GM23248 (cell line): Measurements from ENCODE around the gene ARL4C. TPM values are rescaled to one million over a fixed set of nuclear protein-coding genes. Genes with fewer than 3 reads are reported as not detected.

Source experiments
- DNase-seq: peaks from one replicate; pipeline ENCODE4 v3.0.0-alpha.2; 2015
- H2AFZ ChIP-seq: fragments of 200-600 bp; sonication (generic); 2 replicates; pipeline ENCODE4 v1.6.1; 2016; ENCODE audit warnings: antibody characterized with exemption
- H3F3A ChIP-seq: fragments of 200-600 bp; sonication (generic); 2 replicates; pipeline ENCODE4 v1.6.1; 2016; ENCODE audit warnings: mild to moderate bottlenecking, antibody characterized with exemption, mixed run types; ENCODE audit not compliant: insufficient read depth
- H3K27ac ChIP-seq: fragments of 200-600 bp; sonication (generic); 2 replicates; pipeline ENCODE4 v1.5.1; 2016; ENCODE audit warnings: mild to moderate bottlenecking
- H3K27me3 ChIP-seq: fragments of 200-600 bp; sonication (generic); replicated peaks from 2 replicates; pipeline ENCODE4 v1.6.1; 2016; ENCODE audit warnings: mild to moderate bottlenecking; ENCODE audit not compliant: insufficient read depth
- H3K36me3 ChIP-seq: fragments of 200-600 bp; sonication (generic); 2 replicates; pipeline ENCODE4 v1.6.1; 2016; ENCODE audit warnings: low read depth, mild to moderate bottlenecking
- H3K4me1 ChIP-seq: fragments of 200-600 bp; sonication (generic); 2 replicates; pipeline ENCODE4 v1.6.1; 2016; ENCODE audit warnings: mild to moderate bottlenecking; ENCODE audit not compliant: insufficient read depth
- H3K4me2 ChIP-seq: fragments of 200-600 bp; sonication (generic); one replicate; pipeline ENCODE4 v1.6.1; 2016; ENCODE audit warnings: mild to moderate bottlenecking; ENCODE audit not compliant: unreplicated experiment
- H3K4me3 ChIP-seq: fragments of 200-600 bp; sonication (generic); 2 replicates; pipeline ENCODE4 v1.5.1; 2016; ENCODE audit warnings: mild to moderate bottlenecking
- H3K79me2 ChIP-seq: fragments of 200-600 bp; sonication (generic); 2 replicates; pipeline ENCODE4 v1.6.1; 2016; ENCODE audit warnings: mild to moderate bottlenecking; ENCODE audit not compliant: insufficient read depth
- H3K9ac ChIP-seq: fragments of 200-600 bp; sonication (generic); 2 replicates; pipeline ENCODE4 v1.6.1; 2016; ENCODE audit warnings: mild to moderate bottlenecking
- H3K9me2 ChIP-seq: fragments of 200-600 bp; sonication (generic); 2 replicates; pipeline ENCODE4 v1.6.1; 2016; ENCODE audit warnings: mixed run types, mild to moderate bottlenecking, moderate library complexity; ENCODE audit not compliant: insufficient read depth
- H3K9me3 ChIP-seq: fragments of 200-600 bp; sonication (generic); one replicate; pipeline ENCODE4 v1.6.1; 2017; ENCODE audit warnings: low read depth
- H4K20me1 ChIP-seq: fragments of 200-600 bp; sonication (generic); 2 replicates; pipeline ENCODE4 v1.6.0; 2016; ENCODE audit not compliant: insufficient read depth
- EZH2 ChIP-seq: fragments of 200-600 bp; sonication (generic); IDR thresholded peaks from 2 replicates; pipeline ENCODE4 v1.6.1; 2018; ENCODE audit warnings: antibody characterized with exemption, mild to moderate bottlenecking; ENCODE audit not compliant: insufficient read depth, poor library complexity, severe bottlenecking
- EZH2phosphoT487 ChIP-seq: fragments of 200-600 bp; sonication (generic); IDR thresholded peaks from 2 replicates; pipeline ENCODE4 v1.6.1; 2018; ENCODE audit warnings: antibody characterized with exemption, moderate library complexity, mild to moderate bottlenecking, low read depth; ENCODE audit not compliant: insufficient read depth
- WGBS, 2 experiments: methylation state at CpG; one replicate each; pipeline ENCODE4 v1.1.6; 2015 to 2017; ENCODE audit warnings: low lambda C conversion rate in 2 of 2, low coverage in 1 of 2; ENCODE audit errors: missing lambda C conversion rate in 2 of 2; 5-methylcytosine and 5-hydroxymethylcytosine counted together
- in situ Hi-C: fragments of 300-500 bp; cut with MboI; formaldehyde crosslinking; loops from 2 replicates; pipeline ENCODE4 v1.15.0; 2020
- polyA plus RNA-seq: library from polyadenylated mRNA; unstranded; fragments of >200 nt; fragmentation: Nextera tagmentation; extraction: Ambion mirVana; gene quantifications from 2 replicates; pipeline ENCODE4 v1.2.1, GENCODE V29; 2016
- total RNA-seq: library from RNA; depleted of rRNA; stranded (reverse); fragments of >200 nt; shearing (Covaris generic); gene quantifications from 2 replicates; pipeline ENCODE4 v1.2.3, GENCODE V29; 2014

The ARL4C gene
- total and polyA plus RNA-seq, 2 experiments from 2014 or later, result 1.4 to 4.8 TPM

GRCh38 chr2:234463626-234464290 lies 33.1 kb downstream of the ARL4C start:
- TF ChIP-seq EZH2phosphoT487 (no peak), EZH2 (no peak)
- in situ Hi-C loops, result no loop called here
- H3K9me2 ChIP-seq, result no peaks in the 10 kb centered on the region
- H3K4me2 ChIP-seq, result no peak overlapping the region
- H3K9ac ChIP-seq, result no peak overlapping the region
- no peaks in the 10 kb centered on the region for H4K20me1 ChIP-seq
- H3K4me1 ChIP-seq, result no peaks in the 10 kb centered on the region
- no peaks in the 10 kb centered on the region for H3K79me2 ChIP-seq
- H3K9me3 ChIP-seq, result no peaks in the 10 kb centered on the region
- H3K4me3 ChIP-seq, result no peak overlapping the region
- peaks cover 10% of the 10 kb centered on the region; the same call in 1 of the 2 replicates for H3F3A ChIP-seq
- H3K27ac ChIP-seq, result no peak overlapping the region
- no peak overlapping the region for H2AFZ ChIP-seq
- no peak for DNase-seq
- H3K36me3 ChIP-seq, result no peaks in the 10 kb centered on the region
- 87% methylated on average over 17 of the region's 17 CpGs for WGBS, 2 experiments
- H3K27me3 ChIP-seq, result no peaks in the 10 kb centered on the region

DNA sequence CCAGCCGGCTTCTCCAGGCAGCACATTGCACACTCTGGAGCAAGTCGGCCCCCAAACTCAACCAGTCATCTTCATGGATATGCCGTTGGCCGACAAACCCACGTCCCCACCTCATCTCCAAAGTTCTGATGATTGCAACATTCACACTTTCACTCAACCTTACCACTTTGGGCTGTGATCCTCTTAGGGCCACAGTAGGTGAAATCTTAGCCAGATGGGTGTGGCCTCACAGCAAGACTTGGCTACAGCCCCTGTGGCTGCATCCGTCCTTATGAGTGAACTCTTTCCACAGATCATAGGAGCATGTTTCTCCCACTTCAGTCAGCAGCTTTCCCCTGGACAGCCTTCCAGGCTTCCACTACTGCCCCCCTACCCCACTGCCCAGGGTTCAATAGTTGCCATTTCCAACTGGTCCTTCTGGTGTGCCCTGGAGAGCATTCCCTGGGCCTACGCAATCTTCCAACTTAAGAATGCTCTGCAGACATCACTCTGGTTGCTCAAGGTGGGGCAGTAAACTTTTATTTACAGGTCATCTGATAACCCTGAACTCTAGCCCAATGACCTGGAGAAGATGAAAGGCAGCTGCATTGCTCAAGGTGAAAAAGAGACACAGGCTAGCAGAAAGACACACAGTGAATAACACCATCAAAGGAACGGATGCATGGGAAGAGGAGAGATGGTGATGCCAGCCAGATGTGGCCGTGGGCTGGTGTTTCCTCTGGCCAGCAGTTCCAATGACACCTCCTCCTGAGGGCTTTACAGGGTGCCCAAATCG lies 34.5 kb downstream of the ARL4C start:
- in situ Hi-C loops, result no loop called here

DNA sequence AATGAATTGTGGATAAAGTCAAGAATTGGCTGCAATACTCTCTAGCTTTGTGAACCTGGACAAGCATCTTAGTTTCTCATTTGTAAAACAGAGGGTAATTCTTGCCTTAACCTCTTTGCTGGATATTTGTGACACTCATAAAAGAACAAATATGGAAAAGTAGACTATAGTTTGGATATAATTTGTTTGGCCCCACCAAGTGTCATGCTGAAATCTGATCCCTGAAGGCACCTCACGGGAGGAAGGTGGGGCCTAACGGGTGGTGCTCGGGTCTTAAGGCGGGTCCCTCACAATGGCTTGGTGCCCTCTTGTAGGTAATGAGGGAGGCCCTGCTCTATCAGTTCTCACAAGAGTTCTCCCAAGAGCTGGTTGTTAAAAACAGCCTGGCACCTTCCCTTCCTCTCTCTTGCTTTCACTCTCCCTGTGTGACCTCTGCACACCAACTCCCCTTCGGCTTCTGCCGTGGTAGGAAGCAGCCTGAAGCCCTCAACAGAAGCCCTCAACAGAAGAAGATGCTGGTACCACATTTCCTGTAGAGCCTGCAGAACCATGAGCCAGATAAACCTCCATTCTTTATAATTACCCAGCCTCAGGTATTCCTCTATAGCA lies 37.4 kb downstream of the ARL4C start:
- Histone ChIP-seq H3K4me1 (no peaks in the 10 kb centered on the region; the same call in 1 of the 2 replicates), H3K79me2 (no peaks in the 10 kb centered on the region), H3K27me3 (no peaks in the 10 kb centered on the region), H3K9me2 (no peaks in the 10 kb centered on the region), H3K27ac (no peak overlapping the region), H3K9ac (no peak overlapping the region), H3K9me3 (no peaks in the 10 kb centered on the region), H3K4me2 (no peak overlapping the region), H4K20me1 (no peaks in the 10 kb centered on the region), H3K36me3 (no peaks in the 10 kb centered on the region), H3K4me3 (no peak overlapping the region), H2AFZ (no peak overlapping the region), H3F3A (no peaks in the 10 kb centered on the region)
- DNase-seq, result no peak
- in situ Hi-C loops, result no loop called here
- WGBS, 2 experiments, result 75 to 78% methylated on average over 6 of the region's 6 CpGs
- TF ChIP-seq EZH2 (no peak), EZH2phosphoT487 (no peak)

More for the DNA sequence above, 34.5 kb downstream of the ARL4C start:
- 75 to 79% methylated on average over 10 of the region's 10 CpGs for WGBS, 2 experiments
- Histone ChIP-seq H3K79me2 (no peaks in the 10 kb centered on the region), H3K4me3 (no peak overlapping the region), H3K9me3 (no peaks in the 10 kb centered on the region), H4K20me1 (no peaks in the 10 kb centered on the region), H2AFZ (no peak overlapping the region), H3K27me3 (no peaks in the 10 kb centered on the region), H3K4me1 (no peaks in the 10 kb centered on the region; the same call in 1 of the 2 replicates), H3K27ac (no peak overlapping the region), H3K9me2 (no peaks in the 10 kb centered on the region), H3K4me2 (no peak overlapping the region), H3F3A (peaks cover 6% of the 10 kb centered on the region; the same call in 1 of the 2 replicates), H3K9ac (no peak overlapping the region), H3K36me3 (no peaks in the 10 kb centered on the region)
- TF ChIP-seq EZH2, result no peak
- no peak for TF ChIP-seq EZH2phosphoT487
- DNase-seq, result no peak

DNA sequence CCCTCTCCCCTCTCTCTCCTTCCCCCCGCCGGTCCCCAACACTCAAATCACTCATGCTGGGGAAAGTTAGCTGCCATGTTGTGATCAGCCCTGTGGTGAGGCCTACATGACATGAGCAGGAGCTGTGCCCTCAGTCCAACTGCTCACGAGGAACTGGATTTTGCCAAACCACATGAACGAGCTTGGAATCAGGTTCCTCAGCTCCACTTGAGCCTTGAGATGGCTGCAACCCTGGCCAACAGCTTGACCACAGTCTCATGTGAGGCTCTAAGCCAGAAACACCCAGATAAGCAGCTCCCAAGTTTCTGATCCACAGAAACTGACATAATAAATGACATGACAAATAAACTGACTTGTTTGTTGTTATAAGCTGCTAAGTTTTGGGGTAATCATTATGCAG lies 38.4 kb downstream of the ARL4C start:
- Histone ChIP-seq H3K27ac (no peak overlapping the region), H3K79me2 (no peaks in the 10 kb centered on the region), H3K4me2 (no peak overlapping the region), H3F3A (0 out of 2 replicates have a peak, but pooled peaks cover under 1% of the 10 kb centered on the region), H3K9me2 (no peaks in the 10 kb centered on the region), H3K4me1 (no peaks in the 10 kb centered on the region; the same call in 1 of the 2 replicates), H3K27me3 (no peaks in the 10 kb centered on the region), H3K9ac (no peak overlapping the region), H3K4me3 (no peak overlapping the region), H3K36me3 (no peaks in the 10 kb centered on the region), H4K20me1 (no peaks in the 10 kb centered on the region), H3K9me3 (no peaks in the 10 kb centered on the region), H2AFZ (no peak overlapping the region)
- TF ChIP-seq EZH2phosphoT487 (no peak), EZH2 (no peak)
- DNase-seq, result no peak
- 52 to 64% methylated on average over 3 to 4 of the region's 4 CpGs for WGBS, 2 experiments
- in situ Hi-C loops, result no loop called here
